ENCODE results near the gene MATN4.
A peak's percentile ranks its signal among the peaks of the same experiment; 100 is the strongest.

Gene MATN4

GRCh38 chr20:45341579-45341938, 33.5 kb upstream of the MATN4 start:
- no peak for DNase-seq (ENCODE audit: low spot score)

- DNase-seq (ENCODE audit: low spot score), result no peak
These were observed 32.9 kb upstream of the MATN4 start for GRCh38 chr20:45340951-45341350.

GRCh38 chr20:45340236-45340847, 32.2 kb upstream of the MATN4 start:
- no peak for DNase-seq (ENCODE audit: low spot score)

GRCh38 chr20:45339799-45340198, 31.7 kb upstream of the MATN4 start:
- no peak for DNase-seq (ENCODE audit: low spot score)

GRCh38 chr20:45339084-45339483, 31.0 kb upstream of the MATN4 start:
- no peak for DNase-seq (ENCODE audit: low spot score)

GRCh38 chr20:45338121-45339030, 30.3 kb upstream of the MATN4 start:
- DNase-seq (ENCODE audit: low spot score), result no peak

GRCh38 chr20:45337367-45338120, 29.4 kb upstream of the MATN4 start:
- DNase-seq (ENCODE audit: low spot score), result no peak

GRCh38 chr20:45336530-45337366, 28.6 kb upstream of the MATN4 start:
- DNase-seq (ENCODE audit: low spot score), result no peak

GRCh38 chr20:45330476-45330875, 22.4 kb upstream of the MATN4 start:
- no peak for DNase-seq (ENCODE audit: low spot score)

GRCh38 chr20:45329497-45330319, 21.6 kb upstream of the MATN4 start:
- no peak for DNase-seq (ENCODE audit: low spot score)

GRCh38 chr20:45328451-45328850, 20.4 kb upstream of the MATN4 start:
- DNase-seq (ENCODE audit: low spot score), result no peak

GRCh38 chr20:45325371-45325770, 17.3 kb upstream of the MATN4 start:
- no peak for DNase-seq (ENCODE audit: low spot score)

- no peak for DNase-seq (ENCODE audit: low spot score)
These were observed 15.6 kb upstream of the MATN4 start for GRCh38 chr20:45323731-45324130.

- peak; percentile 48 for DNase-seq (ENCODE audit: low spot score)
These were observed 14.9 kb upstream of the MATN4 start for GRCh38 chr20:45322952-45323383.

- peak; percentile 83 for DNase-seq (ENCODE audit: low spot score)
These were observed 13.0 kb upstream of the MATN4 start for GRCh38 chr20:45320948-45321595.

- no peak for DNase-seq (ENCODE audit: low spot score)
These were observed 10.8 kb upstream of the MATN4 start for GRCh38 chr20:45318948-45319347.

- no peak for DNase-seq (ENCODE audit: low spot score)
These were observed 10.4 kb upstream of the MATN4 start for GRCh38 chr20:45318386-45318939.

GRCh38 chr20:45317826-45318225, 9.7 kb upstream of the MATN4 start:
- DNase-seq (ENCODE audit: low spot score), result no peak

GRCh38 chr20:45316150-45317080, 8.3 kb upstream of the MATN4 start:
- no peak for DNase-seq (ENCODE audit: low spot score)
